Activated CD4-positive, alpha-beta T cell treated with anti-CD3 and anti-CD28 coated beads, Interleukin-2, amount 50 U/mL, for 16 hours (primary cell): ENCODE data around the gene GPR160.

Source experiments
- DNase-seq: peaks from one replicate; pipeline ENCODE4 v3.0.0-alpha.2; 2020

The GPR160 gene

GRCh38 chr3:170128259-170128976 lies 90.6 kb downstream of the GPR160 start:
- peak; percentile 20 for DNase-seq

GRCh38 chr3:170128977-170129431 lies 91.2 kb downstream of the GPR160 start:
- DNase-seq: peak; percentile 43

- DNase-seq: no peak
These were observed 92.7 kb downstream of the GPR160 start for GRCh38 chr3:170130532-170130931.

GRCh38 chr3:170132335-170132734 lies 94.5 kb downstream of the GPR160 start:
- no peak for DNase-seq
